A673 (cell line): ENCODE results near the gene TFAP2E. TPM values are rescaled to one million over a fixed set of nuclear protein-coding genes. Genes with fewer than 3 reads are reported as not detected.

ENCODE experiments used
- BruUV-seq: library from RNA; stranded (reverse); fragments of 400-500 nt; replicated peaks from 2 replicates; lab custom pipeline; 2021; lab: Mats Ljungman, UMichigan
- CTCF ChIA-PET: fragments of 300-600 bp; sonication (Branson Sonifier 250); formaldehyde crosslinking; loops from one replicate; lab custom pipeline; 2022; ENCODE audit warnings: antibody characterized with exemption; lab: Charles Lee
- POLR2A ChIA-PET: fragments of 300-600 bp; sonication (Branson Sonifier 250); formaldehyde crosslinking; loops from one replicate; lab custom pipeline; 2022; ENCODE audit warnings: antibody characterized with exemption; ENCODE audit not compliant: low non-redundant PET; lab: Charles Lee
- DNase-seq: peaks from one replicate; pipeline ENCODE4 v3.0.0-alpha.2; 2015; ENCODE audit warnings: low spot score
- H3K27ac ChIP-seq: fragments of 200-600 bp; sonication (generic); 2 replicates; pipeline ENCODE4 v1.5.1; 2016; ENCODE audit warnings: mixed run types, low read depth, mild to moderate bottlenecking, mixed read lengths, antibody characterized with exemption, low read length; ENCODE audit not compliant: poor library complexity, severe bottlenecking
- H3K27me3 ChIP-seq: fragments of 200-600 bp; sonication (generic); replicated peaks from 2 replicates; pipeline ENCODE4 v1.6.1; 2017; ENCODE audit warnings: mixed run types, low read depth, mild to moderate bottlenecking, mixed read lengths, antibody characterized with exemption, low read length; ENCODE audit not compliant: insufficient read depth, poor library complexity
- H3K36me3 ChIP-seq: fragments of 200-600 bp; sonication (generic); 2 replicates; pipeline ENCODE4 v1.6.1; 2016; ENCODE audit warnings: mixed run types, mild to moderate bottlenecking, mixed read lengths, antibody characterized with exemption, low read length; ENCODE audit not compliant: insufficient read depth, poor library complexity, severe bottlenecking
- H3K4me1 ChIP-seq: fragments of 200-600 bp; sonication (generic); 2 replicates; pipeline ENCODE4 v1.6.1; 2017; ENCODE audit warnings: mixed run types, mild to moderate bottlenecking, mixed read lengths, antibody characterized with exemption, low read length; ENCODE audit not compliant: insufficient read depth, poor library complexity, severe bottlenecking
- H3K4me3 ChIP-seq: fragments of 200-600 bp; sonication (generic); 2 replicates; pipeline ENCODE4 v1.5.1; 2016; ENCODE audit warnings: low read depth, mixed run types, mild to moderate bottlenecking, mixed read lengths, low read length; ENCODE audit not compliant: poor library complexity, severe bottlenecking
- H3K9me3 ChIP-seq: fragments of 200-600 bp; sonication (generic); 2 replicates; pipeline ENCODE4 v1.6.1; 2016; ENCODE audit warnings: mixed run types, low read depth, mild to moderate bottlenecking, mixed read lengths, antibody characterized with exemption, low read length; ENCODE audit not compliant: poor library complexity, severe bottlenecking
- CTCF ChIP-seq: fragments of 300-800, 200-600 bp; sonication (generic); conservative IDR thresholded peaks from 2 replicates; pipeline ENCODE4 v1.5.1; 2017; ENCODE audit warnings: low read depth, mild to moderate bottlenecking, antibody characterized with exemption, low read length, moderate library complexity, mixed read lengths
- EZH2 ChIP-seq: fragments of 200-600 bp; sonication (generic); IDR thresholded peaks from 2 replicates; pipeline ENCODE4 v1.6.1; 2017; ENCODE audit warnings: borderline replicate concordance, low read depth, mild to moderate bottlenecking, mixed read lengths, antibody characterized with exemption, low read length; ENCODE audit not compliant: poor library complexity, severe bottlenecking
- intact Hi-C: fragments of 100-400 bp; cut with micrococcal nuclease; formaldehyde crosslinking; loops from one replicate; pipeline ENCODE4 v1.10.0; 2022; ENCODE audit not compliant: unreplicated experiment
- total RNA-seq: library from RNA; stranded (reverse); gene quantifications from 2 replicates; pipeline ENCODE4 v1.2.3, GENCODE V29; 2021

TFAP2E gene
- total RNA-seq, 1 experiment from 2014 or later = 0.52 TPM

GRCh38 chr1:35571263-35571662, 1.9 kb upstream of the TFAP2E start:
- H3K4me3 ChIP-seq = no peak overlapping the region
- intact Hi-C loops = no loop called here
- H3K9me3 ChIP-seq = no peaks in the 10 kb centered on the region
- no peak for DNase-seq
- H3K36me3 ChIP-seq = no peaks in the 10 kb centered on the region
- POLR2A ChIA-PET = interaction anchor here (0.6 kb wide), 2 partner anchors 381 to 402 kb away, joined by 4 to 5 read pairs; no protein-coding TSS in a partner anchor
- H3K27me3 ChIP-seq = no peaks in the 10 kb centered on the region
- TF ChIP-seq CTCF = no peak
- no peak for TF ChIP-seq EZH2
- CTCF ChIA-PET = interaction anchor here (0.6 to 0.8 kb wide), 3 partner anchors 139 to 414 kb away, joined by 3 to 4 read pairs (median 3); no protein-coding TSS in a partner anchor
- BruUV-seq = no TSS peak
- no peak overlapping the region for H3K27ac ChIP-seq
- no peaks in the 10 kb centered on the region for H3K4me1 ChIP-seq

- POLR2A ChIA-PET = interaction anchor here (0.6 kb wide), 1 partner anchor 55 kb away, joined by 3 read pairs; no protein-coding TSS in a partner anchor
Observed at GRCh38 chr1:35572296-35572695, 818 bp upstream of the TFAP2E start.

GRCh38 chr1:35574125-35574654, 1.1 kb downstream of the TFAP2E start:
- no peak for TF ChIP-seq EZH2
- TF ChIP-seq CTCF = no peak
- Histone ChIP-seq H3K4me3 (no peak overlapping the region), H3K27ac (no peak overlapping the region), H3K9me3 (no peaks in the 10 kb centered on the region), H3K4me1 (no peaks in the 10 kb centered on the region), H3K36me3 (no peaks in the 10 kb centered on the region), H3K27me3 (no peaks in the 10 kb centered on the region)
- no peak for DNase-seq
- CTCF ChIA-PET = no interaction called here
- intact Hi-C loops = no loop called here
- BruUV-seq = no TSS peak
- POLR2A ChIA-PET = no interaction called here

More at GRCh38 chr1:35572296-35572695, 818 bp upstream of the TFAP2E start:
- Histone ChIP-seq H3K9me3 (no peaks in the 10 kb centered on the region), H3K27ac (no peak overlapping the region), H3K4me1 (no peaks in the 10 kb centered on the region), H3K27me3 (no peaks in the 10 kb centered on the region), H3K36me3 (no peaks in the 10 kb centered on the region), H3K4me3 (no peak overlapping the region)
- CTCF ChIA-PET = interaction anchor here (0.7 to 1.3 kb wide), 4 partner anchors 8 to 155 kb away, joined by 3 to 6 read pairs (median 4); no protein-coding TSS in a partner anchor
- BruUV-seq = no TSS peak
- TF ChIP-seq CTCF (no peak), EZH2 (no peak)
- intact Hi-C loops = no loop called here
- DNase-seq = no peak
